Gastroesophageal sphincter (tissue), 4 donors: ENCODE results near the gene KLHL26. TPM values are rescaled to one million over a fixed set of nuclear protein-coding genes. Genes with fewer than 3 reads are reported as not detected.

Experiments
- ATAC-seq: fragments of 150-250 bp; one replicate; pipeline ENCODE4 v1.9.1; 2016; ENCODE audit warnings: mild to moderate bottlenecking, moderate library complexity
- H3K27ac ChIP-seq, 4 donors: fragments of 200-600 bp; sonication (generic) in 3 of 4; 1 replicate in 3 of 4; 2 replicates in 1 of 4; pipeline ENCODE4 v1.5.1; 2016 to 2019
- H3K27me3 ChIP-seq: fragments of 200-600 bp; sonication (generic); one replicate; pipeline ENCODE4 v1.5.1; 2019
- H3K36me3 ChIP-seq, 2 donors: fragments of 200-600 bp; sonication (generic); one replicate each; pipeline ENCODE4 v1.5.1; 2019; ENCODE audit warnings: control low read depth in 1 of 2
- H3K4me1 ChIP-seq, 3 donors: fragments of 200-600 bp; sonication (generic); 1 replicate in 2 of 3; 2 replicates in 1 of 3; pipeline ENCODE4 v1.5.1; 2016 to 2019; ENCODE audit warnings: control low read depth in 2 of 3
- H3K4me3 ChIP-seq, 2 donors: fragments of 200-600 bp; sonication (generic); one replicate each; pipeline ENCODE4 v1.5.1; 2019; ENCODE audit warnings: mild to moderate bottlenecking in 1 of 2, moderate library complexity in 1 of 2
- H3K9me3 ChIP-seq, 3 donors: fragments of 200-600 bp; sonication (generic); one replicate each; pipeline ENCODE4 v1.5.1; 2017 to 2019; ENCODE audit warnings: control low read depth in 2 of 3
- EP300 ChIP-seq: sonication (generic); formaldehyde crosslinking; IDR thresholded peaks from one replicate; pipeline ENCODE4 v1.6.1; 2017; ENCODE audit warnings: antibody characterized with exemption, mild to moderate bottlenecking
- POLR2A ChIP-seq, 2 donors: fragments of 450-650 bp; IDR thresholded peaks; one replicate each; pipeline ENCODE4 v1.6.1; 2017; ENCODE audit warnings: antibody characterized with exemption in 2 of 2, mild to moderate bottlenecking in 2 of 2, moderate library complexity in 1 of 2
- POLR2AphosphoS5 ChIP-seq: sonication (generic); formaldehyde crosslinking; IDR thresholded peaks from one replicate; pipeline ENCODE4 v1.6.1; 2017; ENCODE audit warnings: antibody characterized with exemption
- WGBS, 2 donors: methylation state at CpG; one replicate each; pipeline ENCODE4 v1.1.5; 2018; ENCODE audit warnings: low coverage in 1 of 2; 5-methylcytosine and 5-hydroxymethylcytosine counted together
- total RNA-seq, 4 donors: library from RNA; depleted of rRNA; stranded (reverse); fragments of >200 nt; gene quantifications; one replicate each; pipeline ENCODE4 v1.1.0, GENCODE V29; 2016
- TF ChIP-seq, protein P1 (sequence below), 4 experiments: fragments of 200-600 bp in 2 of 4; fragments of 450-650 bp in 2 of 4; sonication (generic) in 1 of 4; IDR thresholded peaks; one replicate each; pipeline ENCODE4 v1.5.1; 2017 to 2019; ENCODE audit warnings: antibody characterized with exemption in 4 of 4, mild to moderate bottlenecking in 2 of 4, moderate library complexity in 2 of 4

The KLHL26 gene
- total RNA-seq, 4 donors from 2014 or later = 12.9 to 19.0 (median 14.6) TPM

DNA sequence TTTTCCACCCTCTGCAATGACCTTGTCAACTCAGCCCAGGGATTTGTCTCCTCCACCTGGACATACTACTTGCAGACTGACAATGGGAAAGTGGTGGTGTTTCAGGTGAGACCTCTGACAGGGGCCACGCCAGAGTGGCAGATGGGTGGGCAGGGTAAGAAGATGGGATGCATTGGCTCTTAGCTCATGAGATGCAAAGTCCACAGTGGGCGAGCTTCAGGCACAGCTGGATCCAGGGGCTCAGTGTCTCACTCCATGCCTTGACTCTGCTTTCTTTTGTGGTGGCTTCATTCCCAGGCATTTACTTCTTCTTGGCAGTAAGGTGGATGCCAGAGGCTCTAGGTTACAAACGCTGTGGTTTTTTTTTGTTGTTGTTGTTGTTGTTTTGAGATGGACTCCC, 20.8 kb upstream of the KLHL26 start:
- Histone ChIP-seq H3K4me1 (peaks cover 0 to 24% (median 22%) of the 10 kb centered on the region in 3 donors), H3K9me3 (no peaks in the 10 kb centered on the region), H3K4me3 (no peak overlapping the region), H3K27ac (no peak overlapping the region), H3K36me3 (no peaks in the 10 kb centered on the region), H3K27me3 (peaks cover 71% of the 10 kb centered on the region)
- ATAC-seq = no peak
- no peak for TF ChIP-seq EP300
- 75 to 85% methylated on average over 2 to 3 of the region's 3 CpGs for WGBS, 2 donors

DNA sequence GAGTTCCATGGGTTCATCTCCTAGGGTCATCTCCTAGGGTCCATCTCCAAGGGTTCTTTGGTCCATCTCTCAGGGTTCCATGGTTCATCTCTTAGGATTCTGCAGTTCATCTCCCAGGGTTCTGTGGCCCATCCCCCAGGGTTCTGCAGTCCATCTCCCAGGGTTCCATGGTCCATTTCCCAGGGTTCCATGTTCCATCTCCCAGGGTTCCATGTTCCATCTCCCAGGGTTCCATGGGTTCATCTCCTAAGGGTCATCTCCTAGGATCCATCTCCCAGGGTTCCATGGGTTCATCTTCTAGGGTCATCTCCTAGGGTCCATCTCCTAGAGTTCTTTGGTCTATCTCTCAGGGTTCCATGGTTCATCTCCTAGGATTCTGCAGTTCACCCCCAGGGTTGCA, 19.3 kb upstream of the KLHL26 start:
- H3K36me3 ChIP-seq = no peaks in the 10 kb centered on the region
- no peak for ATAC-seq
- TF ChIP-seq, protein P1, sequence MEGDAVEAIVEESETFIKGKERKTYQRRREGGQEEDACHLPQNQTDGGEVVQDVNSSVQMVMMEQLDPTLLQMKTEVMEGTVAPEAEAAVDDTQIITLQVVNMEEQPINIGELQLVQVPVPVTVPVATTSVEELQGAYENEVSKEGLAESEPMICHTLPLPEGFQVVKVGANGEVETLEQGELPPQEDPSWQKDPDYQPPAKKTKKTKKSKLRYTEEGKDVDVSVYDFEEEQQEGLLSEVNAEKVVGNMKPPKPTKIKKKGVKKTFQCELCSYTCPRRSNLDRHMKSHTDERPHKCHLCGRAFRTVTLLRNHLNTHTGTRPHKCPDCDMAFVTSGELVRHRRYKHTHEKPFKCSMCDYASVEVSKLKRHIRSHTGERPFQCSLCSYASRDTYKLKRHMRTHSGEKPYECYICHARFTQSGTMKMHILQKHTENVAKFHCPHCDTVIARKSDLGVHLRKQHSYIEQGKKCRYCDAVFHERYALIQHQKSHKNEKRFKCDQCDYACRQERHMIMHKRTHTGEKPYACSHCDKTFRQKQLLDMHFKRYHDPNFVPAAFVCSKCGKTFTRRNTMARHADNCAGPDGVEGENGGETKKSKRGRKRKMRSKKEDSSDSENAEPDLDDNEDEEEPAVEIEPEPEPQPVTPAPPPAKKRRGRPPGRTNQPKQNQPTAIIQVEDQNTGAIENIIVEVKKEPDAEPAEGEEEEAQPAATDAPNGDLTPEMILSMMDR (IDR thresholded peaks at IDR 0.05) = no peak
- TF ChIP-seq EP300 = no peak
- no peak for TF ChIP-seq POLR2A (IDR thresholded peaks at IDR 0.05)
- TF ChIP-seq POLR2AphosphoS5 = no peak
- H3K27me3 ChIP-seq = peaks cover 55% of the 10 kb centered on the region
- no peaks in the 10 kb centered on the region for H3K9me3 ChIP-seq
- H3K27ac ChIP-seq = no peak overlapping the region
- peaks cover 0 to 9% (median 6%) of the 10 kb centered on the region in 3 donors for H3K4me1 ChIP-seq
- H3K4me3 ChIP-seq = no peak overlapping the region

DNA sequence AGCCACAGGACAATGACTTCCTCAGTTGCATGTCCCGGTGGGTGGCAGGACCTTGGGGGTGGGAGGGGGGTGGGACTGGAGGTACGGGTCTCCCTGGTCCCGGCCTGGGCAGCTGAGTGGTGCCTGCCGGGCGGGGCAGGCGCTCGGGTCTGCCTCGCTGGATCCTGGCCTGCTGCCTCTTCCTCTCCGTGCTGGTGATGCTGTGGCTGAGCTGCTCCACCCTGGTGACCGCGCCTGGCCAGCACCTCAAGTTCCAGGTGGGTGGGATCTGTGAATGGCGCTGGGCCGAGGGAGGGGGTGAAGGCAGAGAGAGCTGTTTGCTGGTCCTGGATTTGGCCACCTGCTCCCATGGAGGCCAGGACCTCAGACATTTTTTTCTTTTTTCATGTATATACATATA, 18.6 kb upstream of the KLHL26 start:
- no peak for ATAC-seq
- 95 to 100% methylated on average over 2 to 4 of the region's 13 CpGs for WGBS, 2 donors
- peaks cover 0 to 2% (median 1%) of the 10 kb centered on the region in 3 donors for H3K4me1 ChIP-seq
- H3K27me3 ChIP-seq = peaks cover 48% of the 10 kb centered on the region
- TF ChIP-seq POLR2A (IDR thresholded peaks at IDR 0.05) = no peak
- TF ChIP-seq EP300 = no peak
- TF ChIP-seq, protein P1 (IDR thresholded peaks at IDR 0.05) = no peak
- TF ChIP-seq POLR2AphosphoS5 = no peak
- H3K4me3 ChIP-seq = no peak overlapping the region
- no peaks in the 10 kb centered on the region for H3K36me3 ChIP-seq
- no peaks in the 10 kb centered on the region for H3K9me3 ChIP-seq
- H3K27ac ChIP-seq = no peak overlapping the region

- 60 to 90% methylated on average over 1 to 5 of the region's 10 CpGs for WGBS, 2 donors
- TF ChIP-seq EP300 = no peak
- TF ChIP-seq, protein P1 (IDR thresholded peaks at IDR 0.05) = no peak
- no peak for TF ChIP-seq POLR2AphosphoS5
- H3K4me1 ChIP-seq = no peaks in the 10 kb centered on the region
- no peaks in the 10 kb centered on the region for H3K36me3 ChIP-seq
- no peak overlapping the region for H3K4me3 ChIP-seq
- H3K27ac ChIP-seq = no peak overlapping the region
- no peaks in the 10 kb centered on the region for H3K9me3 ChIP-seq
- ATAC-seq = no peak
- peaks cover 30% of the 10 kb centered on the region for H3K27me3 ChIP-seq
Observed at GRCh38 chr19:18620311-18620710, 16.5 kb upstream of the KLHL26 start.

GRCh38 chr19:18620902-18621301, 15.9 kb upstream of the KLHL26 start:
- Histone ChIP-seq H3K4me3 (no peak overlapping the region), H3K27me3 (peaks cover 24% of the 10 kb centered on the region), H3K36me3 (no peaks in the 10 kb centered on the region), H3K4me1 (no peaks in the 10 kb centered on the region), H3K27ac (no peak overlapping the region), H3K9me3 (no peaks in the 10 kb centered on the region)
- no peak for TF ChIP-seq EP300
- no peak for TF ChIP-seq POLR2AphosphoS5
- TF ChIP-seq POLR2A (IDR thresholded peaks at IDR 0.05) = no peak
- TF ChIP-seq, protein P1 (IDR thresholded peaks at IDR 0.05) = no peak
- WGBS, 2 donors = 100% methylated on average over 1 of the region's 7 CpGs; no CpG with 5 or more reads in 1 of the 2 donors
- no peak for ATAC-seq
